NOMO-1 treated with DMSO at 0.1 percent for 48 hours (cell line): ENCODE measurements around the gene USH1C.

Experiments
- DNase-seq: peaks from one replicate; lab custom pipeline; 2025; ENCODE audit not compliant: unreplicated experiment; lab: John Stamatoyannopoulos, UW

Gene USH1C

DNA sequence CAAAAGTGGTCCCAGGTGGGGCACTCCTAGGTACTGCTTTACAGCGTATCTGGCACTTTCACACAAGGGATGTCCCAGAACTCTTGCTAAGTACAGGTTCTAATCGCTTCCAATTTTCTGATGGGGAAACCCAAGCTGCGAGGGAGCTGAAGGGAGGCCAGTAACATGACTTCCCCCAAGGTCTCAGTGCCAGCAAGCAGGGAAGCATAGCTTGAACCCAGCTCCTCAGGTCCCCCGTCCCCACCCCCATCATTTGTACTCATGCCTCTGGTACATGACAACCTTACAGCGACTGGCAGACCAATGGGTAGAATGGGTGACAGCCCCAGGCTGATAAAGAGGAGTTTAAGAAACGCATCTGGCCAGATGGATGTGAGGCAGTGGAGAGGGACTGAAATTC, 66.9 kb downstream of the USH1C start:
- DNase-seq, result no peak

DNA sequence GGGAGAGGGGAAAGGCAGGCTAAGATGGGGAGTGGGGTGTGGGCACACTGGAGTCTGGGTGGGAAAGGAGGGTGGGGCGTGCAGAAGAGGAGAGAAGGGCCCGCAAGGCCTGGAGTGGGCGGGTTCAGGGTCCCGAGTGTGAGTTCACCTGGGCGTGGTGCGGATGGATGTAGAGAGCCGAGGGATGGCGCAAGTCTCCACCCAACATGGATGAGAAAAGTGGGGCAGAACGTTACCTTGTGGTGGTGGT, 67.2 kb downstream of the USH1C start:
- DNase-seq, result no peak

- no peak for DNase-seq
Observed at GRCh38 chr11:17476317-17477083, 67.7 kb downstream of the USH1C start, which contains the start of gene ABCC8. ABCC8 (minus strand) TSS chr11:17476845; CDS start chr11:17476776, 69 bp downstream.

DNA sequence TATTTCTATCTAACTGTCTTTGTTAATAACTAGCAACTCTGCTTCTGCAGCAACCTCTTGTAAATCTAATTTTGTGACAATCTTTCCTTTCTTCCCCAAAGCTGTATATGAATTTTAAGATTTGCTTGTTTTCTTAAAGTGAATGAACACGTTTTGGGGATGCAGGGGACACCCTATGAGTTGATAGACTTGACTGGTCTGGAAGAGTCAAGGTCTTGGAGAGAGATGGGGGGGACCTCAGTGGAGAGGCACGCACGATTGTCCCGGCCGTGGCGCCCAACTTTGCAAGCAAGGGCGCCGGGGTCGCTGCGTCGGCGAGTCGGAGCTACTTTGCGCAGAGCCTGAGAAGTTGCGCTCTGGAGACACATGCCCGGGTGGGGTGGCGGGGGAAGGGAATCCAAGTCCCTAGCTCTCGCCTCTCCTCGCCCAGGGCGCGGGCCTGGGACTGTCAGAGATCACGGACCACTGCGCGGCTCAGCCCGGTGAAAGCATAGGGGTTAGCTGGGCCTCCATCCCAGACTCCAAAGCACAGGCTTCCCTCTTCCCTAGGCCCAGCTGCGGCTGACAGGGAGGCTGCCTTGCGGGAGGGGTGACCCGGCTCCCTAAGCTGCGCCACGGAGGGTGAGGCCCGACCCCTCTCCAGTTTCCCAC, 68.4 kb downstream of the USH1C start:
- DNase-seq, result no peak

- DNase-seq, result no peak
Observed at GRCh38 chr11:17473071-17473744, 71.0 kb downstream of the USH1C start.

DNA sequence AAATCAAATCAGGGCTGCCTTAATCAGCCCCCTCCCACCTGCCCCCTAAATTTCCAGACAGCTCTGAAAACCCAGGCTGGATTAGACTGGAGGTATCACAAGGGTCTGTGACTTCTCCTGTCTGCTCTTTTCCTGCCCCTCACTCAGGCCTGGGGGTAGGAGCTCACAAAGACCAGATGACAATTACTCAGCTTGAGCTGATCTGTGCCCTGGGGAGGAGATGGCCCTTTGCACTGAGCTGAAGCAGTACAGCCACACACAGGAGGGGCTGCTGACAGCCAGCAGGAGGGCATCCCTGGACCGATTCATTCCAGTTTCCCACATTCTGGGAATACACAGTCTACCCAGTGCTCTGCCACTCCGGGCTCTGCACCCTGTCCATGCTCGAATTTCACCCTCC, 71.7 kb downstream of the USH1C start:
- DNase-seq, result no peak

DNA sequence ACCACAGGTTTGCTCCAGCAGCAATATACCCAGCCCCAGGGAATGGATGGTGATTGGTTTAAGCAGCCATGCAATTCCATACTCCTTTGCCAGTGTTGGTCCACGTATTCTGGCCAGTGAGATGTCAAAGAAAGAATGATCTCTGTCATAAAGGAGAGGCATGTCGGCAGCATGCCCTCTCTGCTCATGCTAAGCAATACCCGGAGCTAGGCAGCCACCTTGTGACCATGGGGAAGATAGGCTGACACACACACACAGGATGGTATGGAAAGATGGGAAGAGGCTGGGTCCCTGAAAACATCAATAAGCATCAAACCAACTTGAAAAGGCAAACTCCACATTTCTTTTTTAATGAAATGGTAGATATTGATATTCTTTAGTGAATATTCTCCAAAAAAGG, 72.7 kb downstream of the USH1C start:
- no peak for DNase-seq

DNA sequence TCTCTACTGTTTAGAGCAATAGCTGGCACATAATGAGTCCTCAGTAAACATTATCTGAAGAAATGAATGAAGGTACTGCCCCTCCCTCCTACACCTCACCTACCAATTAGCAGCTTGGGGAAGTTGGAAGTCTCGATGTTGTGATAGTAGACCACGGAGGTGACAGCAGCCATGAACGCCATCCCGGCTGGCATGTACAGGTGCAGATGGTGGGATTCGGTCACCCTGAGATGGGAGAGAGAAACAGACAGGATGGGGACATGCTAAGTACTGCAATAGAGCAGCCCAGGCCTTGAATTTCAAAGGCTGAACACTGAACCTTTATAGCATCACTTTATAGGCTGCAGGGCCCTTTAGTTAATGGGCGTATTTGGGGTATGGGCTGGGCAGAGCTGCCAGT, 74.2 kb downstream of the USH1C start:
- no peak for DNase-seq

- no peak for DNase-seq
Observed at GRCh38 chr11:17468122-17468521, 76.1 kb downstream of the USH1C start.

DNA sequence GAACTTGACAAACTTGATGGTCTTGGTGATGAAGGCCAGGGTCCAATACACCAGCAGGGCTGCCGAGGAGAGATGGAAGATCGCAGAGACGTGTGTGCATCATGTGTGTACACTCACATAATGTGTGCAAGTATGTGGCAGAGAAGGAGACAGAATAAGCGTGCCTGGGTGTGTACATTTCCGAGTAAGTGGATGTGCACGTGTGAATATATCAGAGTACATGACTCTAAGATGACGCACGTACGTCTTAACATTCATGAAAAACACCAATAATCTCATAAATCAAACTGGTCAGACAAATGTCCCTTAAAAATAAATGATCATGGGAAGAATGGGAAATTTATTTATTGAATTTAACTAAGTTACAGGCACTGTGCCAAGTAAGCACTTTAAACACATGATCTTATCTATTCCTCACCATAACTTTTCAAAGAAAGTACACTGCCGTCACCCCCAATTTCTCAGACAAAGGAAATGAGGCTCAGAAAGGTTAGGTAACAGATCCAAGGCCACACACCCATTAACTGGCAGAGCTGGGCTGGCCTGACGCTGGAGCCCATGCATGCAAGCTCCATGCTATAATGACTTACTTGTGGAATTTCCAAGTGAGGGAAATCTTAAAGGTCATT, 80.6 kb downstream of the USH1C start:
- DNase-seq, result no peak

DNA sequence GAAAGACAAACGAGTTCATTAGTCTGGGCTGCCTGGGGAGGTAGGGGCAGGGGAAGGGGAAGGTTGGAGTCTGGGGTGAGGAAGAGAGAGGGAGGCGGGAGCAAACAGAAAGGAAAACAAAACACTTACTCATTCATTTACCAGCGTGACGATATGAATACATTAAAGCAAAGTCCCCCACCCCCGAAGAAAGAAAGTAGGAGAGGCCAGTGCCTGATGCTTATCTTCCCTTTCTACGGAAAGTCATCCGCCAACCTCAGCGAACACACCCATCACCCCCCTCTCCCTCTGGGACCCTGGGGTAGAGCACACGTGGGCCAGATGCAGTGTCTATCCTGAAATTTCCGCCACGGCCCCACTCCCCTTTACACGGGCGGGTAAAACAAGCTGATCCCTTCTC, 81.3 kb downstream of the USH1C start:
- no peak for DNase-seq

DNA sequence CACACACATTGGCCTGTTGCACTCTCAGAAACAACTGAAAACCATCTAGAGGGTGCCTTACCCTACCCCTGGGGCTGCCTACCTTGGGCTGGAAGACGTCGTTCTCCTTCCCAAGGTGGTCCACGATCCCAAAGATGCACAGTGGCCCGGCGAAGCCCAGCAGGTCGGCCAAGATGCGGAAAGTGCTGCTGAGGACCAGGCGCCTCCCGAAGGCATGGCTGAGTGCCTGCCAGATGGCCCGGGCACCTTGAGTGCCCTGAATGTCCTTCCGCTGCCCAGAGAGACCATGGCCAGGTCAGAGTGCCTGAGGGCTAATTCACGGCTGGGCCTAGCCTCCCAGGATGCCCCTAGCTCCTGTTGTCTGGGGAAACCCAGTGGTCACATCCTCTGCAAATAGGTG, 83.8 kb downstream of the USH1C start:
- DNase-seq, result no peak

DNA sequence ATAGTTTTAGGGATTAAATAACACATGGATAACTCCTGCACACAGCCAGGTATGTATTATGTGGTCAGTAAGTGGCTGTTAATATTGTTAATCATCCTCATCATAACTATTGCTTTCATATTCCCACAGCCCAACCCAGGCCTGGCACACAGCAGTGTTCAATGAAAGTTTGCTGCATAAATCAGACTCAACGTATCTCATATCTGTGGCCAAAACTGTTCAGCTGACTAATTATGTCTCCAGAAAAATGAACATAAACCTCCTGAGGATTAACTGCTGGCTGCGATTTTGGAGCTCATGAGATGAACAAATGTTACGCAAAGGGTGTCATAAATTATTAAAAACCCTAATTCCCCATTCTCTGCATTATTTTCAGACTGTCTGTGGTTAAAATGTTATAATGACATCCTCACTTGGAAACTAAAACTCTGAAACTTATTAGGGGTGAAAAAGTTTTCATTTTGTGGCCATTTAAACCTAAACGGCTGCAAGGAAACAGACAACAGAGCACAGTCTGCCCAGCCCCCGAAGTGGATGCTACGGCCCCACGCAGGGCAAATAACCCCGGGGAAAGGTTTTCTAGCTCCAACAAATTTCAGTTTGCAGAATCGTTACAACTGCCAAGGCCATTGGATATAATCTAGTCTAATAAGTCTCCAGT, 84.8 kb downstream of the USH1C start:
- DNase-seq, result no peak

GRCh38 chr11:17458268-17458667, 85.9 kb downstream of the USH1C start:
- DNase-seq, result no peak

GRCh38 chr11:17457396-17458173, 86.6 kb downstream of the USH1C start:
- no peak for DNase-seq

DNA sequence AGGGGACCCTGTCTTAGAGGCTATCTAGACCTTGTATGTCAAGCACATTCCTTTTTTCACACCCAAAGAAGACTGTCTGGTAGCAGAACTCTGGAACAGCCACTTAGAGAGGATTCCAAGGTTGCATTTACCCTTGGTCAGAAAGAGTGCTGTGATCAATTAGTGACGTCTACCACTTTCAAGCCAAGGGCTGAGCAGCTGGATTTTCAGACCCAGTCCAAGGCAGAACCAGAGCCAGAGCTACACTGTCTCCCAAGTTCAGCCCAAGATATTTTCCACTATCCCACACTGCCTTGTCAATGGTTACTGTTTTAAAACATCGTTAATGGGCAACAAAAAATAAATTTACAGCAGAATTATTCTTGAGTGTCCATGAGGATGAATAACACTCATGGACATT, 91.5 kb downstream of the USH1C start:
- DNase-seq, result no peak

DNA sequence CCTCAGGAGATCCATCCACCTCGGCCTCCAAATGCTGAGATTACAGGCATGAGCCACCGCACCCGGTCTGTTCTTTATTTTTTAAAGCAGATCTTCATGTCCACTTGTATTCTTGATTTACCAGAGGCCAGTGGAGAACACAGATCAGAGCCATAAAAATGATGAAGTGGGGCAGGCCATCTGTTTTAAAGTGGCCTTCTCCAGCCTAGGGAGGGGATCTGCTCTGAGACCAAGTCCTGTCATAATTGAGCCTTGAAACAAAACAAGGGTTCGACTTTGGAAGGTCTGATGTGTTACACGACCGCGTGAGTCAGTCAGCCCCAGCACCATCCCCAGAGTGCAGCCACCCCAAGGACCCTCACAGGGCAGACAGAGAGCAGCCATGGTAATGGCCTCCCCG, 95.1 kb downstream of the USH1C start:
- no peak for DNase-seq

- DNase-seq, result no peak
Observed at GRCh38 chr11:17446482-17446881, 97.7 kb downstream of the USH1C start.

DNA sequence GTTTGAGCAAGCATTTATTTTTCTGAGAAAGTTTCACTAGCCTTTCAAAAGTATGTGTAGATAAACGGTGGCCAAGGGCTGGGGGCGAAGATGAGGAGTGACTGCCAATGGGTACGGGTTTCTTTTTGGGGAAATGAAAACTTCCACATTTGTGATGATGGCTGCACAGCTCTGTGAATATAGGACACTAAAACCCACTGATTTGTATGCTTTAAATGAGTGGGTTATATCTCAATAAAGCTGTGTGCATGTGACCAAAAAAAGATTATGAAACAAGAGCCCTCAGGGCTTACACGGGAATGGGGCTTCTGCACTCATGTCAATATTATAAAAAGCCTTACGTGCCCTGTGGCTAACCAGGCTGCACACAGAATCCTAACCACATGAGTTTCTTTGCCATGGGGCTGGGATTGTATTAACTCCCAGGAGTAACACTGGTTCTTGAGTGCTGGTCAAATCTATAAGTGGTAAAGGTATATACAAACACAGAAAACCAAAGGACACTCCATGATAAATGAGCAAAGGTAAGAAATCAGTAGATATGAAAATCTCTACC, 98.9 kb downstream of the USH1C start:
- no peak for DNase-seq

DNA sequence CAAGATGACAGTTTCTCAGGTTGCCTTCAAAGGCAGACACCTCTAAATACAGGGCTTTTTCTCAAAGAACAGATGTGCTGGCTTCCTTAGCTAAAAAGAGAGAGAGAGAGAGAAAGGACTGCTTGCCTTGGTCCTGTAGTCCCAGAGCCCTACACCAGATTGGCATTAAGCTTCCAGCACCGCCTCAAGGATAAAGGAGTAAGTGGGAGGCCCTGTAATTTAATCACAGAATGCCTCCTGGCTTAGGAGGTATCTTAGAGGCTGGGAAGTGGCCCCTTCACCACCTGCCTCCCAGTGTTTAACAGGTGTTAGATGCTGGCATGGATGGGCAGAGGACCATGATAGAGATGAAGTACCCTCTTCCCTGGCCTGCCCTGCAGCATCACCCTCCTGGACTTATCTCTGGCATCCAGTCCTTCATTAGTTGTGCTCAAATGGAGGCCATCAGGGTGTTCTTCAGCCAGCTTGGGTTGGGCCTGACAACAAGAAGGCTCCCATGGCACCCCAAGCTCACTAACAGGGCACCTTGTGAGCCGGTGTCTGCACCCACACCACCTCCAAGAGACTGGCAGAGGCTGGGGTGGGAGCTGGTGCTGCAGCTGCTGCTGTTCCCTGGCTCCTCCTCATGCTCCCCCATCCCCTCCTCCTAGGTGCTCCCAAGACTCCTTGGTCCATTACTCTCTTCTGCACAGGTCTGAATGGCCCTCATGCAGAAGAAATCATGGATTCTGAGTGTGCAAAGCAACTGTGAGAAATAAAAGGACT, 100.1 kb downstream of the USH1C start:
- DNase-seq, result no peak
